CD4-positive, alpha-beta T cell (primary cell): Measurements from ENCODE around the gene REV3L. TPM values are rescaled to one million over a fixed set of nuclear protein-coding genes. Genes with fewer than 3 reads are reported as not detected.
"Not testable (repeated sequence)": the region's sequence is repeated elsewhere in the genome, so short reads cannot be mapped to it uniquely, and the experiment has no call there.

Experiments
- ATAC-seq: fragments of 200-7000 bp; cut with Tn5 transposase; one replicate; pipeline ENCODE4 v1.10.0; 2022; ENCODE audit warnings: mild to moderate bottlenecking; ENCODE audit not compliant: poor library complexity
- CTCF ChIA-PET: fragments of 350-600 bp; sonication (Branson Sonifier 250); formaldehyde crosslinking; loops from one replicate; lab custom pipeline; 2021; ENCODE audit warnings: antibody characterized with exemption, inconsistent platforms; lab: Charles Lee
- POLR2A ChIA-PET: fragments of 350-600 bp; sonication (Branson Sonifier 250); formaldehyde crosslinking; loops from one replicate; lab custom pipeline; 2021; ENCODE audit warnings: antibody characterized with exemption, inconsistent platforms; lab: Charles Lee
- DNase-seq, 14 experiments: peaks; one replicate each; pipeline ENCODE4 v3.0.0-alpha.2; 2013 to 2020; ENCODE audit warnings: mixed read lengths in 2 of 14
- H3K27ac ChIP-seq, 2 donors: one replicate each; pipeline versions ENCODE4 v1.5.1 to v1.7.0; 2013; ENCODE audit warnings: low read length in 2 of 2, low read depth in 1 of 2, mild to moderate bottlenecking in 1 of 2
- H3K27me3 ChIP-seq, 2 experiments: 1 replicate in 1 of 2; 2 replicates in 1 of 2; pipeline versions ENCODE4 v1.6.1 to v1.7.0; 2013; ENCODE audit warnings: low read length in 2 of 2, control low read depth in 1 of 2, mild to moderate bottlenecking in 1 of 2, moderate library complexity in 1 of 2; ENCODE audit not compliant: insufficient read depth in 2 of 2, control insufficient read depth in 1 of 2
- H3K36me3 ChIP-seq: one replicate; pipeline ENCODE4 v1.6.1; 2013; ENCODE audit warnings: low read length, control low read depth; ENCODE audit not compliant: insufficient read depth
- H3K4me1 ChIP-seq: one replicate; pipeline ENCODE4 v1.6.1; 2013; ENCODE audit warnings: low read length, control low read depth; ENCODE audit not compliant: insufficient read depth
- H3K4me3 ChIP-seq: one replicate; pipeline ENCODE4 v1.5.1; 2013; ENCODE audit warnings: mild to moderate bottlenecking, low read length, moderate library complexity
- H3K9me3 ChIP-seq, 2 experiments: 1 replicate in 1 of 2; 2 replicates in 1 of 2; pipeline versions ENCODE4 v1.6.1 to v1.7.0; 2013; ENCODE audit warnings: low read length in 2 of 2, mild to moderate bottlenecking in 2 of 2, control low read depth in 1 of 2, moderate library complexity in 1 of 2; ENCODE audit not compliant: control insufficient read depth in 1 of 2, insufficient read depth in 1 of 2
- H3K27ac Mint-ChIP-seq: one replicate; pipeline ENCODE4 v1.8.0; 2020; ENCODE audit warnings: mixed read lengths
- H3K27me3 Mint-ChIP-seq: one replicate; pipeline ENCODE4 v1.8.0; 2021; ENCODE audit warnings: mixed read lengths
- H3K36me3 Mint-ChIP-seq: one replicate; pipeline ENCODE4 v1.8.0; 2021; ENCODE audit warnings: low read depth, mixed read lengths
- H3K4me1 Mint-ChIP-seq: one replicate; pipeline ENCODE4 v1.8.0; 2021; ENCODE audit warnings: low read depth, mixed read lengths
- H3K4me3 Mint-ChIP-seq: one replicate; pipeline ENCODE4 v1.8.0; 2020; ENCODE audit warnings: mild to moderate bottlenecking, mixed read lengths
- H3K9me3 Mint-ChIP-seq: one replicate; pipeline ENCODE4 v1.8.0; 2020; ENCODE audit warnings: mixed read lengths
- CTCF ChIP-seq: fragments of 200-600 bp; IDR thresholded peaks from one replicate; pipeline ENCODE4 v1.8.0; 2022; ENCODE audit warnings: antibody characterized with exemption, mild to moderate bottlenecking
- intact Hi-C, 2 experiments: fragments of 100-400 bp; cut with DNase I in 1 of 2; cut with micrococcal nuclease in 1 of 2; formaldehyde crosslinking; loops; one replicate each; pipeline versions ENCODE4 v1.15.1 to v1.9.0; 2023 to 2025; cut with DNase I, micrococcal nuclease
- total RNA-seq, 174 experiments: library from RNA in 2 of 174; stranded (reverse) in 2 of 174; gene quantifications; one replicate each; pipeline ENCODE4 v1.2.3 and lab custom pipeline; 2021 to 2026

The REV3L gene
- total RNA-seq, 2 experiments from 2014 or later = 17.0 to 20.6 TPM

- ATAC-seq (no peak), DNase-seq (no peak)
- H3K4me3 ChIP-seq = no peak overlapping the region
- intact Hi-C loops = no loop called here
- TF ChIP-seq CTCF = no peak
- H3K4me3 Mint-ChIP-seq = no peak overlapping the region
- no peak overlapping the region for H3K27ac ChIP-seq
- peaks cover 78% of the 10 kb centered on the region for H3K36me3 Mint-ChIP-seq
- H3K36me3 ChIP-seq = peaks cover 52% of the 10 kb centered on the region
- CTCF ChIA-PET = interaction anchor here (1.7 kb wide), 1 partner anchor 13 kb away, joined by 4 read pairs; no protein-coding TSS in a partner anchor
- H3K27me3 ChIP-seq = no peaks in the 10 kb centered on the region
- peaks cover 5% of the 10 kb centered on the region for H3K4me1 Mint-ChIP-seq
- peaks cover 3% of the 10 kb centered on the region for H3K9me3 Mint-ChIP-seq
- no peaks in the 10 kb centered on the region for H3K4me1 ChIP-seq
- H3K27ac Mint-ChIP-seq = no peak overlapping the region
- H3K27me3 Mint-ChIP-seq = no peaks in the 10 kb centered on the region
- POLR2A ChIA-PET = no interaction called here
- peaks cover 5 to 8% of the 10 kb centered on the region in 2 experiments for H3K9me3 ChIP-seq
These were observed 176.7 kb downstream of the REV3L start for GRCh38 chr6:111306104-111306888.

- Histone ChIP-seq H3K9me3 (peaks cover 0 to 12% of the 10 kb centered on the region in 2 experiments), H3K4me3 (no peak overlapping the region), H3K27me3 (no peaks in the 10 kb centered on the region), H3K27ac (no peak overlapping the region), H3K36me3 (peaks cover 15% of the 10 kb centered on the region), H3K4me1 (no peaks in the 10 kb centered on the region)
- intact Hi-C loops = no loop called here
- Mint-ChIP-seq H3K4me3 (no peak overlapping the region), H3K9me3 (no peaks in the 10 kb centered on the region), H3K4me1 (peaks cover 5% of the 10 kb centered on the region), H3K27ac (no peak overlapping the region), H3K36me3 (peaks cover 71% of the 10 kb centered on the region), H3K27me3 (no peaks in the 10 kb centered on the region)
- TF ChIP-seq CTCF = no peak
- DNase-seq (no peak), ATAC-seq (no peak)
- ChIA-PET CTCF (no interaction called here), POLR2A (interaction anchor here (1.1 kb wide), 1 partner anchor 11 kb away, joined by 3 read pairs; no protein-coding TSS in a partner anchor)
These were observed 181.1 kb downstream of the REV3L start for GRCh38 chr6:111301946-111302345.

- intact Hi-C loops, H3K4me1 Mint-ChIP-seq, H3K27ac ChIP-seq, H3K27me3 Mint-ChIP-seq, CTCF ChIA-PET, H3K4me1 ChIP-seq, DNase-seq, ATAC-seq, H3K27ac Mint-ChIP-seq, H3K27me3 ChIP-seq, H3K4me3 Mint-ChIP-seq, H3K4me3 ChIP-seq, H3K9me3 Mint-ChIP-seq: not testable (repeated sequence)
- POLR2A ChIA-PET = interaction anchor here (1.1 kb wide), 1 partner anchor 10 kb away, joined by 3 read pairs; no protein-coding TSS in a partner anchor
- peaks cover 65% of the 10 kb centered on the region for H3K36me3 Mint-ChIP-seq
- Histone ChIP-seq H3K36me3 (peaks cover 11% of the 10 kb centered on the region), H3K9me3 (peaks cover 0 to 12% of the 10 kb centered on the region in 2 experiments)
These were observed 181.8 kb downstream of the REV3L start for GRCh38 chr6:111300938-111301800.
